Measurements from ENCODE around the gene YKT6.
"Not testable (repeated sequence)": the region's sequence is repeated elsewhere in the genome, so short reads cannot be mapped to it uniquely, and the experiment has no call there.

The YKT6 gene

DNA sequence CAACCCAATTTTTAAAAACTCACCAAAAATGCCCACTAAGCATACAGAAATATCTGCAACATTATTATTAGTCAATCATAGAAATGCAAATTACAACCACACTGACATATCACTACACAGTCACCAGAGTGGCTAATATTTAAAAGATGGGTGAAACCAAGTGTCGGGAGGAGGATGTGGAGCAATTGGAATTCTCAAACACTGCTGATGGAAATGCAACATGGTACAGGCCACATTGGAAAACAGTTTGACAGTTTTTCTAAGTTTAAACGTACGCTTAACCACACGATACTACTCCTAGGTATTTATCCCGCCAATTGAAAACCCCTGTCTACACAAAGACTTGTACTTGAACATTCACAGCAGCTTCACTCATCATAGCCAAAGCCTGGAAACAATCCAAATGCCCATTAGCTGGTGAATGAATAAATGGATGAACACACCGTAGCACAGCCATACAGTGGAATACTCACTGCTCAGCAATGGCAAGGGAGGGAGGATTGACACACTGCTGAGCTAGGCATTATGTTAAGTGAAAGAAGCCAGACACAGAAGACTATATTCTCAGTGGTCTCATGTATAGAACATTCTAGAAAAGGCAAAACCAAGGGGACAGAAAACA is 27.9 kb upstream of the YKT6 start:
- no peak for DNase-seq

DNA sequence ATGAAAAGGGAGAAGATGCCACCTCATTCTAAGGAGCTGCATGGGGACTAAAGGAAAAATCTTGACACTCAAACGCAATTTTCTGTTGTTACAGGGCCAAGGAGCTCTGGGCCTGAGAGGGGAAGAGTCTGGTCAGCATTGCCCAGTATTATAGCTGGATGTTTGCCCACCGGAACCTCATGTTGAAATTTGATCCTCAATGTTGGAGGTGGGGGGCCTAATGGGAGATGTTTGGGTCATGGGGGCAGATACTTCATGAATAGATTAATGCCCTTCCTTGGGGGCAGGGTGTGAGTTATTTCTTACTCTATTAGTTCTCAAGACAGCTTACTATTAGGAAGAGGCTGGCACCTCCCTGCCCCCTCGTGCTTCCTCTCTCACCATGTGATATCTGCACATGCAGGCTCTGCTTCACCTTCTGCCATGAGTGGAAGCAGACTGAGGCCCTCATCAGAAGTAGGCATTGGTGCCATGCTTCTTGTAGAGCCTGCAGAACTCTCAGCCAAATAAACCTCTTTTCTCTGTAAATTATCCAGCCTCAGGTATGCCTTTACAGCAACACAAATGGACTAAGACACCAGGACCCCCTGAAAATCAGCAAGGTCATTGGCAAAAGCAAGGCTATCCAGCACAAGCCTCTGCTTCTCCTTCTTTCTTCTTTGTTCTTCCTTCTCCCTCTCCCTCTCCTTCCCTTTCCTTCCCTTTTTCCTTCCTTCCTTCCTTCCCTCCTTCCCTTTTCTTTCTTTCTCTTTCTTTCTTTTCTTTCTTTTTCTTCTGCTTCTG is 26.7 kb upstream of the YKT6 start:
- DNase-seq, result no peak

DNA sequence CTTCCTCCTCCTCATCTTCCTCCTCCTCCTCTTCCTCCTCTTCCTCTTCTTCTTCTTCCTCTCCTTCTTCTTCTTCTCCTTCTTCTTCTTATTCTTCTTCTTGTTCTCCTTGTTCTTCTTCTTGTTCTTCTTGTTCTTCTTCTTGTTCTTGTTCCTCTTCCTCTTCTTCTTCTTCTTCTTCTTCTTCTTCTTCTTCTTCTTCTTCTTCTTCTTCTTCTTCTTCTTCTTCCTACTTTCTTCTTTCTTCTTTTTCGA is 26.2 kb upstream of the YKT6 start:
- DNase-seq, result not testable (repeated sequence)

DNA sequence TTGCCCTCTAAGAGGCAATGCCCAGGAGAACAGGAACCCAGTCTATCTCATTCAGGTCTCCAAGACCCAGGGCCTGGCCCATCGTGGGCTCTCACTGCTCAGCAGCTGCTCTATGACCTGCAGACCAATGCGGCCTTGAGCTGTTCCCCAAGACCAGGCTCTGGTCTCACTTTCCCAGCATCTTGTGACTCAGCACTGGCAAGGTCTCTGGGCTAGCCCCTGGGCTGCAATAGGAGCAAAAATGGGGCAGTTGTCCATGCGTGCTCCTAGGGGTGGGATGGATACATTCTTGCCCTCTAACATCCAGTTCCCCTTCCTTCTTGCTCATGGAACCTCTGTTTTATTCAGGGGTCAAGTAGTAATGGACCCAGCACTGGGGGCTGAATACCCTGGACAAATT is 25.0 kb upstream of the YKT6 start:
- no peak for DNase-seq

DNA sequence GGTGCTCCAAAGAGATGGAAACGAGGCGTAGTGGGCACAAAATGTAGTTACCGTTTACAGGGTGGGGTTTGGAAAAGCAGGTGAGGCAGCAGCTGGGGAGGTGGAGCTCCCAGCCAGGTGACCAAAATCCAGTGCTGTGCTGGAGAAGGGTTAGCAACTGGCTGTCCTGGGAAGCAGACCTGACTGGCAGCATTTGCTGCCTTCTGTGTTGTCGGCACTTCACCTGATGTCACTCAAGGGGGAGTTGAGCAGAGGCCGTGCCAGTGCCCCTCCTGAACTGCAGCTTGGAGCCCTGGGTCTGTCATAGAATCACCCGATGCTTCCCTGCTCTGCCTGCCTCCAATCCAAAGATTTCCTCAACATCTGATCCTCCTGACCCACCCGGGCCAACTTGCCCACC is 24.3 kb upstream of the YKT6 start:
- no peak for DNase-seq

DNA sequence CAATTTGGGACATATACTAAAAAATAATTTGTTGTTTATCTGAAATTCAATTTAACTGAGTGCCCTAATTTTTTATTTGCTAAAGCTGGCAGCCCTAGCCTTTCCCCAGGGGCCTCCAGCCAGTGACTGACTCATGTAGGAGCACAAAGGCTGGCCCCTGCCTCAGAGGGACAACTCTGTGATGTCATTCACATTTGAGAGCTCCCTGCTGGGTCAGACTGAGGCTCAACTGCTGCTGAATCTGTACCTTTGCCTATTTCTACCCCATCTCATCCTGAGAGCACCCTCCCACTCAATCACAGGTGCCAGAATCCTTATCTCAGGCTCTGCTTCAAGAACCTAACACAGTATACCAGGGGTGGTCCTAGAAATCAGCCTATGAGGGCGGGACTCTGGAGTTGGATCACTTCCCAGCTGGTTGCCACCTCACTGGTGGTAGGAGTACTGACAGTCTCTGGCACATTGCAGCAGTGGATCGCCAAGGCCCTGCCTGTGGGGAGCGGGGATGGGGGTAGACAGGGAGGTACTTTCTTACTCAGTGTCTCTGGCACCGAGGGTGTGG is 23.1 kb upstream of the YKT6 start:
- no peak for DNase-seq

DNA sequence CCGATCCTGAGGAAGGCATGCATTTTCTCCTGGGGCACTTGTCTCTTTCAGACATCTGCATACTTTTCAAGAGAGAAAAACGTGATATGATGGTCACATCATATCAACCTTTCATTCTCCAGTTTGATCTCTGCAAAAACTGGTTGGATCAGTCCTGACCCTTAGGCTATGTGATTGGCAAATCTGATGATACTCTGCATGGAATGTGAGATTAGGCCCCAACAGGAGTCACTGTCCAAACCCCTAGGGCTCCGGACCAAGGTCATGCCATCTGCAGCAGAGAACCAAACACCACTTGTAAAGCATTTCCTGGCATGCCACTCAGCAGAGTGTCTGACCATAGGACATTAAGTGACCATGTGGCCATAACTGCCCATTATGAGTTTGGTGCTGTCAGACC is 20.1 kb upstream of the YKT6 start:
- DNase-seq, result no peak

DNA sequence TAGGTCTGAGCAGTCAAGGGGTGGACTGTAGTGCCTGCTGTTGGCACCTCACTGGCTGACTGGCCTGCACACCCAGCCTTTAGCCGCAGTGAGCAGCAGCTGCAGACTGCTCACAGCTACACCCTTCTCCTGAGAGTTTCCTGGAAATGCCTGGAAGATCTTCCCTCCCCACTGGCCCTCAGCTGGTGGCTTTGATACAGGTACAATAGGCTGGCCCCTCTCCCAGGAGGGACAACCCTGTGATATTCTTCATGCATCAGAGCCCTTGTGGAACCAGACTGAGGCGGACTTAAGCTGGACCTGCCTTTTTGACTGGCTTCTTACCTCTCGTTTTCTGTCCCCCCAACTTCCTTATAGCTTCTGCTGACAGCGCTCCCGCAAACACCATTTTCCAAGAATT is 18.0 kb upstream of the YKT6 start:
- no peak for DNase-seq

DNA sequence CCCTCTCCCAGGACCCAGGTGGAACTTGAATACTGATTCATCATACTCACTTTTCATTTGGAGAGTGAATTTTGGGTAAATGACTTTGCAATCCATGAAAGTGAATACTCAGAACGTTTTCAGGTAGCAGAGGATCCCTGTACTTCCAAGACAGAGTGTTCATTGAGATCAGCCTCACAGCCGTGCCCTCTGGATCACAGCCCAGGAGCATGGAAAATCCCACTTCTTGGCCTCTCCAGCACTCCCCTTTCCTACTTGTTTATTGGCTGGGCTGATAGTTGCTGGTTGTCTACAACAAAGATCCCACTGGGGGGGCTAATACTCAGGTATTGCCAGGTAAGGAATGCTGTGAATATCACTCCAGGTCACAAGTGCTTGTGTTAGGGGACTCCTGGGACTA is 17.4 kb upstream of the YKT6 start:
- DNase-seq, result no peak

DNA sequence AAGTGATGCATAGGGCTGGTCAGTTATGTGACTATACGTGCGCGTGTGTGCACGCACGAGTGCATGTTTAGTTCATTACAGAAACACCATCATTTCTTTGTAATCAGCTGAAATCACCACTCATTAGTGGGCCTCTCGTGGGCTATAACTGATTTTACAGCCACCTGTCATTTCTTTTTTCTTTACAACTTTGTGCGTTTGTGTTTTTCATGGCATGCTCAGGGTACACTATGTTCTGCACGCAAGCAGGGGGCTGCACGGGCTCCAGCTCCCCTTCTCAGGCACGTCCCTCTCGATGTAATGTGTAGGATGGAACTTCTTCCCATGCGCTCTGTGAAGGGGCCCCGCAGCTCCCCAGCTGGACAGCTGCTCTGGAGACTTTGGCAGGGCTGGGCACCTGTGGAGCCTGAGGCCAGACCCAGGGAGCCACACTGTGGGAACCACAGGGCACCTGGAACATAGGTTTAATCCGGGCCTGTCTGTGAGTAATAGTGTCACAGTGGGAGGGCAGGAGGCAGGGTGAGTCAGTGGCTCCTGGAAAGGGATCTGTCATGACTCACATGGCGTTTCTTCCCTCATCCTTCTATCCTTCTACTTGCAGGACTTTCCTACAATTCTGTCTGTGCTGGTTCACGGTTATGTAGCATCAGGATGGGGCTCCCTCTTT is 16.4 kb upstream of the YKT6 start:
- no peak for DNase-seq

DNA sequence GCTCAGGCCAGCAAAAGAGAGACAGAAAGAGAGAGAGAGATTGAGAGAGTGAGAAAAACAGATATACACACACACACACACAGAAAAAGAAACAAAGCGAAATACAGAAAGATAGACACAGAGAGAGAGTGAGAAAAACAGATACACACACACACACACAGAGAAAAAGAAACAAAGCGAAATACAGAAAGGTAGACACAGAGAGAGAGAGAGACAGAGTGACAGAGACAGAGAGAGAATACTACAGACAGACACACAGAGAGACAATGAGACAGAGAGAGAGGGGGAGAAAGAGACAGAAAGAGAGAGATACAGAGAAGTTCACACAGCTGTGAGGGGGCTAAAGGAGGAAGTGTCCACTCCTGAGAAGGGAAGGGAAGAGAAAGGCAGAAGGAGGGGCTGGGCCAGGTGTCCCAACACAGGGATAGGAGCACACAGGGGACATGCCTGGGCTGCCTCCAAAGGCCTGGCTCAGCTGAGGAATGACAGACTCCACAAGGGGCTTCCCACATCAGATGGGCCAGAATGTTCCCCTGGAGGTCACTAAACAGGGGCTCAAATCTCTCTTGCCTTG is 15.8 kb upstream of the YKT6 start:
- no peak for DNase-seq

DNA sequence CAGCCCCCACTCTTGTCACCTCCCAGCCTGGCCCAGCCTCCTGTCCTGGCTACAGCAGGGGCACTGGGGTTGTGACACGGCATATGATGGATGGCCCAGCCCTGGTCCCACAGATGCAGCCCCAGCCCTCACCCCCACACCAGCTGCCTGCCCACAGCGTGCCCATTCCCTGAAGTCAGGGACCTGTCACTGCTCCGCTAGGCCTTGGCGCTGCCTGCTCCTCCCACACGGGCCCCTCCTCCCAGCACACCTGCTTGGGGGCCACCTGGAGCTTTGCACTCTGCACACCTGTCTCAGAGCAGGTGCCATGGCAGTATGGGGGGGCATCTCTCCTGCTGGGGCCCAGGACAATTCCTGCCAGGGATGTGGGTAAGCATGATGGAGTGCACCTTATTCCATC is 15.0 kb upstream of the YKT6 start:
- no peak for DNase-seq

DNA sequence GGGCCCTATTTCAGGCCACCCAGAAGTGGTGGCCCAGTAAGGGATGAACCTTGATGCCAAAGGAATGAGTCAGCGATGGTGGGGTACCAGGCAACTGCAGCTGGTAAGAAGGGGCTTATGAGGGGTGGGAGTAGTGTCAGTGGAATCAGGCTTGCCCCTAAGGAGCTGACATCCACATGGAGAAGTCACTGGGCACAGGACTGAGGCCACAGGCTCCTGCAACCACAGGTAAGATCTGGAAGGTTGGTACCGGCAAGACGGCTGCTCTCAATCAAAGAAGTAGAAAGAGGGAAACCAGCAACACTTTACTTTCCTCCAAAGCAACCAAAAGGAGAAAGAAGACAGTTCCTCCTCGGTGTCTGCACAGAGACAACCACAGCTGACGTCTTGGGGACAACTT is 14.0 kb upstream of the YKT6 start:
- DNase-seq, result no peak

DNA sequence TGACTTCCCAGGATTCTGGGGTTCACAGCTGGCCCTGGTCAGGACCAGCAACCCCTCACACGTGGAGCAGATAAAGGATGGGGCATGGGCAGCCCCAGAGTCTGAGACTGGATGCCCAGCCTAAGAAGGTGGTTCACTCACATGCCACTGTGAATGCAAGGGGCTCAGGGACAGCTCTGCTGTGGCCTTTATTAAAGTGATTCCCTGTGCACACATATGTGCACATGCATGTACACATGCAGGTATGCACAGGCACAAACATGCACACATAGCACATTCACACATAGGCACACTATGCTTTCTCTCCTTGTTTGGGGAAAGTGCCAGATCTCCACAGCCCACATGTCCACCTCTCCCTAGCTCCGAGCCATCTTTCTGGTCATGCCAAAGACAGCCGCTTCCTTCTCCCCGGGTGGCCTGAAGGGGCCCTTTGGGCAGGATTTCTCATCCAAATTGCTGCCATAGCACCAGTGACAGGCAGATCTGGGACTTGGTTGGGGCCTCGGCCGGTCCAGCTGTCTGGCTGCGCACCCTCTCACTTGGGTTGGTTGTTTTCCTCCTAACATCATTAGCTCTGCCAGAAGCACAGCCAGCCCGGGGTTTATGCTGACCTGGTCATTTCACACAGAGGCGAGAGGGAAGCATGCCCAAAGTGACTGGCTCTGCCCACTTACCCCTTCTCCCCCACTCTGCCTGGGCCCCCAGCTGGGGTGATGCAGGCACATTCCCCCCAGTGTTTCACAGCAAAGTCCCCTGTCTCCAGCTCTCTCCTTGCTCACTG is 13.0 kb upstream of the YKT6 start:
- DNase-seq, result no peak

DNA sequence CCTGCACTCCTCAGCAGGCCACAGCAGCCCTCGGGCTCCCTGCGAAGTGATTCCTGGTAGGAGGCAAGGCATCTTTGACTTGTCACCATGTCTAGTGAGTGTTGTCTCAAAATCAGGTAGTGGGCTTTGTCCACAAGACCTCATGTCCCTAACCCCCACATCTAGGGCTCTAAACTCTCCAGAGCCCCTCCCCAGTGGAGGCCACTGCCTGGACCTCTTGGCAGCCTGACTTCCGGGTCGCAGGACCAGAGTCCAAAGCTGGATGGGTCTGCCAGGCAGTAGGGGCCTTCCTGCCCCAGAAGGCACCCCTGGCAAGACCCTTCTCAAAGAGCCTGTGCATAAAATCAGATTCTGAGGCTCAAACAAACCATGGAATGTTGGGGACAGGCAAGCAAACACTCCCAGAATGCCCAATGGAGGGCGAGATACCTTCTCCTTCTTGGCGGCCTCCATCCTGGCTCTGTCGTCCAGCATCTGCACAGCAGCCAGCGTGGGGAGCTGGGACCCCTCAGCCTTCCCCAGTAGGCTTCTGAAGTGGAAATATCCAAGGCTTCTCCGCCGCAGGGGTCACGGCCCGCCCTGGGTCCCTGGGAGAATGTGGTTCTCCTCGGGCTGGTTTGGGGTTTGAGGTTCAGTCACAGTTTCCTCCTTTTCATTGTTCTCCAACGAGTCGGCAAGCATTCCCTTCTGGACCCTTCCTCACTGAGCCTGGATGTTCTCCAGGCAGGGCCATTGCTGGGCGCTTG is 12.1 kb upstream of the YKT6 start:
- DNase-seq, result no peak

DNA sequence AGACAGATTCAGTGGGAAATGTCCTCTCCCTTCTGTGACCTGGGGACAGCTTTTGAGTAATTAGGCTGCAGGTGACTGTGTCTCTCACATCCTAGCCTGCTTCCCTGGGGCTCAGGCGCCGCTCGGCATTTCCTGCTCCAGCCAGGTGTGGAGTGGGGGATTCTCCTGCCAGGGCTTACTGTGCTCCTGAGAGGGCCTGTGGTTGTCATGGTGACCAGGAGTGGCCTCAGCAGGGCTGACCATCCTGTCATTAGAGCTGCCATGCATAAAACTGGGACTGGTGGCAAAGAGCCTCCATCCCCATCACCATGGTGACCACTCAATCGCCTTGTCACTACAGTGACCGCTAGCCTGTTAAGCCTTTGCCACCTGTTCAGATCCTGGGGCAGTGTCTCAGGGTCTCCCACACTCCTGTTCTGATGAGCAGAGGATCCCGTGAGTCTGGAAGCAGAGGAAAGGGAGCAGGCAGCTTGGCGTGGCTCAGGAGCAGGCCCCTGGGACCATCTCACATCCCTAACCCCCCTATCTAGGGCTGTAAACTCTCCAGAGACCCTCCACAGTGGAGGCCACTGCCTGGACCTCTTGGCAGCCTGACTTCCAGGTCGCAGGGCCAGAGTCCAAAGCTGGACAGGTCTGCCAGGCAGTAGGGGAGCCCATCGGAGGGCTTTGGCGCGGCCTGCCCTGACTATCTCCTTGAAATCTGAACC is 11.3 kb upstream of the YKT6 start, which contains the start of gene GCK:
TSS of gene GCK (minus strand) at position 154 of the 707 bp plus-strand sequence. CDS start 486 bp downstream, outside the sequence.
- peak; percentile 49 for DNase-seq

DNA sequence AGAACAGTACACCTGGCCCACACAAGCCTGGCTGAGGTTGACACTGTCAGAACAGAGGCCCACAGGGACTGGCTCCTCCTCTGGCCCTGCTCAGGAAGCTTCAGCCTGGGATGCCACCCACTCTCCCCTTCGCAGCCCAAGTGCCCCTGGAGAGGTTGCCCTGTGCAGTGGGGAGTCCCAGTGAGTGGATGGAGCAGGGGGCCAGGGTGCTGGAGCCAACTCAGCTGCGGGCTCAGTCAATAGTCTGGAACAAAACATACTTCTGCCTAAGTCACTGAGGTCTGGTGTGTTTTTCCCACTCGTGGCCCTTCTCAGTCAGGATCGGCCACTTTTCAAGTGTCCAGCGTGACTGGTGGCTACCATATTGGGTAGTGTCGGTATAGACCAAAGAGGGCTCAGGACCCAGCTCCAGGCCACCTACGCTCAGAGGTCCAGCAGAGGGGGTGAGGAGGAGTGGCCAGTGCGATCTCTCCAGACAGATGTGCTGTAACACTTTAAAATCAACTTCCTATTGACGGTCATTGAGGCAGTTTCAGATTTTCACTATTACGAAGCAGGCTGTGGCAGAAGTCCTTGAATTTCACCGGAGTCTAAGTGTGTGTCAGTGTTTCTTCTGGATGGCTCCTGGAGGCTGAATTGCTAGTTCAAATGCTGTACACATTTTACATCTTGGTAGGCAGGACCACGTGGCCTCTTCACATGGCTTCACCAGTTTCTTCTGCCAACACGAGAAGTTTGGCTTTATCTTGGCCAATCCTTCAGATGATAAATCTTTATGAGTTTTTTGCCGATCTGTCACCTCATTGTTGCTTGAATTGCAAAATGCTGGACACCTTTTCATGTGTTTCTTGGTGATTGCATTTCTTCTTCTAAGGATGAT is 10.5 kb upstream of the YKT6 start:
- no peak for DNase-seq

DNA sequence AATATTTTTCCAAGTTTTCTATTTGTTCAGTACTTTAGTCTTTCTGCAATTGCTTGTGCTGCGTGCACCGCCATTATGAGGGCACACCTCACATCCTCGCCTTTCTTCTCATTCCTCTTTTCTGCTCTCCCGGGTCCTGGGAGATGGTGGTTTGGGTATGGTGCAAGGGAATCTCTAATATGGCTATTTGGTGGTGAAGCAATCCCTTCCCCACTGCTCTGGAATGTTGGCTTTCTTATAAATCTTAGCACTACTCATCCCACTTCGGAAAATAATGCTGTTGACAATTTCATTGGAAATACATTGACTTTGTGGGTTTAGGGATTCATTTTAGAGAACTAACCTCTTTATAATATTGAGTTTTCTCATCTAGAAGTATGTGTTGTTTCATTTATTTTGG is 9.6 kb upstream of the YKT6 start:
- DNase-seq, result no peak

DNA sequence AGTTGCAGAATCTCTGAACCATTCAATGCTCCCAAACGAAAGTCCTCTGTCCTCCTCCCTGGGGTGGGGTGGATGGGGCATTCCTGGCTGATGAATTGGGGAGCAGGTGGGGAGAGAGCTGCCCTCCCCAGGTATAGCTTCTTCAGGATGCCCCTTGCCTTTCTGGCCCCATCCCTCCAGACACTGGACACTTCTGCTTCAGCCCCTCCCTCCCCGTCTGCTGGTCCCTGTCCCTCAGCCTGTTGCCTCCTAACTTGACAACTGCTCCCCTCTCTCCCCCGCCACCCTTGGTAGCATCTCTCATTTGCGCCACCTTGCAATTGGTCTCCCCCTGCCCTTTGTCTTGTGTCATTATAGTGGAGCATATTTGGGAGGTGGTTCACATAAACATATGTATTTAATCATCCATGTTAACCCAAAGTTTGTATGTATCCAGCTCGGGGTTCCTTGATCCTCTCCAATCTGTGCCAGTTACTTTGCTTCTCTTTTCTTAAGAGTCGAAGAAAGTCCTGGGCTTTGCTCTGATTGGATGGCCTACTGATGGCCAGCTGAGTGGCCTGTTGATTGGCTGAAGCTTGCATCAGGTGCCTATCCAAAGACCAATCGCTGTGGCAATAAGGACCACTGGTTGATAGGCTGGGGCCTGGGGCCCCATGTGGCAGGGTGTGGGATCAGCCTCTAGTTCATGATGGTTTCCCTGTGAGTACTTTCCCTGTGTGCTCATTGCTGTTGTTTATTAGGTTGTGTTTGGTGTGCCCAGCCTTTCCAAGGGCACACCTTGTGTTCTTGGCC is 7.6 kb upstream of the YKT6 start:
- no peak for DNase-seq

DNA sequence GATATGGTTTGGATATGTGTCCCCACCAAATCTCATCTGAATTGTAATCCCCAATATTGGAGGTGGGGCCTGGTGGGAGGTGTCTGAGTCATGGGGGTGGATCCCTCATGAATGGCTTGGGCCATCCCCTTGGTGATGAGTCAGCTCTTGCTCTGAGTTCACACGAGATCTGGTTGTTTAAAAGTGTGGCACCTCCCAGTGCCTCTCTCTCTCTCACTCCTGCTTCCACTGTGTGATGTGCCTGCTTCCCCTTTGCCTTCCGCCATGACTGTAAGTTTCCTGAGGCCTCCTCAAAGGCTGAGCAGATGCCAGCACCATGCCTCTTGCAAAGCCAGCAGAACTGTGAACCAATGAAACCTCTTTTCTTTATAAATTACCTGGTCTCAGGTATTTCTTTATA is 6.7 kb upstream of the YKT6 start:
- DNase-seq, result no peak
